GM18907 (cell line): ENCODE data around the gene ISY1.
"Not testable (repeated sequence)": the region's sequence is repeated elsewhere in the genome, so short reads cannot be mapped to it uniquely, and the experiment has no call there.

ENCODE experiments used
- ATAC-seq: cut with Tn5 transposase; IDR thresholded peaks from one replicate; pipeline ENCODE4 v1.9.1; 2021; ENCODE audit warnings: mild to moderate bottlenecking, moderate library complexity; ENCODE audit not compliant: unreplicated experiment

Gene ISY1

GRCh38 chr3:129121016-129121791 lies 39.7 kb downstream of the ISY1 start:
- ATAC-seq, result peak; percentile 31

- peak; percentile 68 for ATAC-seq
Observed at GRCh38 chr3:129120254-129121004, 40.4 kb downstream of the ISY1 start.

GRCh38 chr3:129119365-129120100 lies 41.3 kb downstream of the ISY1 start:
- ATAC-seq, result no peak

- ATAC-seq, result no peak
Observed at GRCh38 chr3:129118745-129119144, 42.1 kb downstream of the ISY1 start.

GRCh38 chr3:129117134-129117533 lies 43.7 kb downstream of the ISY1 start:
- no peak for ATAC-seq

- ATAC-seq, result no peak
Observed at GRCh38 chr3:129116482-129116946, 44.3 kb downstream of the ISY1 start.

GRCh38 chr3:129114455-129114854 lies 46.4 kb downstream of the ISY1 start:
- ATAC-seq, result no peak

GRCh38 chr3:129112308-129113052 lies 48.4 kb downstream of the ISY1 start:
- ATAC-seq, result no peak

- not testable (repeated sequence) for ATAC-seq
Observed at GRCh38 chr3:129111076-129111780, 49.6 kb downstream of the ISY1 start.

GRCh38 chr3:129107793-129108192 lies 53.1 kb downstream of the ISY1 start:
- no peak for ATAC-seq

- no peak for ATAC-seq
Observed at GRCh38 chr3:129106866-129107565, 53.8 kb downstream of the ISY1 start.

- ATAC-seq, result no peak
Observed at GRCh38 chr3:129106320-129106719, 54.5 kb downstream of the ISY1 start.

- ATAC-seq, result no peak
Observed at GRCh38 chr3:129105862-129106261, 55.0 kb downstream of the ISY1 start.

- ATAC-seq, result no peak
Observed at GRCh38 chr3:129104498-129105079, 56.3 kb downstream of the ISY1 start.

- no peak for ATAC-seq
Observed at GRCh38 chr3:129104051-129104450, 56.8 kb downstream of the ISY1 start.

- no peak for ATAC-seq
Observed at GRCh38 chr3:129103296-129103695, 57.6 kb downstream of the ISY1 start.

GRCh38 chr3:129101370-129102138 lies 59.3 kb downstream of the ISY1 start:
- ATAC-seq, result no peak

- no peak for ATAC-seq
Observed at GRCh38 chr3:129100274-129100673, 60.6 kb downstream of the ISY1 start.
